GM18907 (cell line): Measurements from ENCODE around the gene PCDHGA1.
"Not testable (repeated sequence)": the region's sequence is repeated elsewhere in the genome, so short reads cannot be mapped to it uniquely, and the experiment has no call there.

ENCODE experiments used
- ATAC-seq: cut with Tn5 transposase; IDR thresholded peaks from one replicate; pipeline ENCODE4 v1.9.1; 2021; ENCODE audit warnings: mild to moderate bottlenecking, moderate library complexity; ENCODE audit not compliant: unreplicated experiment

The PCDHGA1 gene

GRCh38 chr5:141409598-141410306, 79.4 kb downstream of the PCDHGA1 start:
- ATAC-seq = no peak

- no peak for ATAC-seq
Observed at GRCh38 chr5:141411575-141411974, 81.3 kb downstream of the PCDHGA1 start.

GRCh38 chr5:141412854-141413539, 82.7 kb downstream of the PCDHGA1 start, which contains the start of gene PCDHGA10:
Gene PCDHGA10, plus strand, starts transcription at chr5:141412987. Its CDS starts 189 bp downstream, at chr5:141413176.
- peak; percentile 83 for ATAC-seq

- no peak for ATAC-seq
Observed at GRCh38 chr5:141413540-141414069, 83.3 kb downstream of the PCDHGA1 start.

DNA sequence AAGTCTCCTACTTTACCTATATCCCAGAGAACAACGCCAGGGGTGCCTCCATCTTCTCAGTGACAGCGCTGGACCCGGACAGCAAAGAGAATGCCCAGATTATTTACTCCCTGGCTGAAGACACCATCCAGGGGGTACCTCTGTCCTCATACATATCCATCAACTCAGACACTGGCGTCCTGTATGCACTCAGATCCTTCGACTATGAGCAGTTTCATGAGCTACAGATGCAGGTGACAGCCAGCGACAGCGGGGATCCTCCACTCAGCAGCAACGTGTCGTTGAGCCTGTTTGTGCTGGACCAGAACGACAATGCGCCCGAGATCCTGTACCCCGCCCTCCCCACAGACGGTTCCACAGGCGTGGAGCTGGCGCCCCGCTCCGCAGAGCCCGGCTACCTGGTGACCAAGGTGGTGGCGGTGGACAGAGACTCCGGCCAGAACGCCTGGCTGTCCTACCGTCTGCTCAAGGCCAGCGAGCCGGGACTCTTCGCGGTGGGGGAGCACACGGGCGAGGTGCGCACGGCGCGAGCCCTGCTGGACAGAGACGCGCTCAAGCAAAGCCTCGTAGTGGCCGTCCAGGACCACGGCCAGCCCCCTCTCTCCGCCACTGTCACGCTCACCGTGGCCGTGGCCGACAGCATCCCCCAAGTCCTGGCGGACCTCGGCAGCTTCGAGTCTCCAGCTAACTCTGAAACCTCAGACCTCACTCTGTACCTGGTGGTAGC, 84.4 kb downstream of the PCDHGA1 start:
- not testable (repeated sequence) for ATAC-seq

GRCh38 chr5:141415275-141415618, 84.9 kb downstream of the PCDHGA1 start:
- ATAC-seq = not testable (repeated sequence)

GRCh38 chr5:141417494-141418172, 87.3 kb downstream of the PCDHGA1 start, which contains the start of gene PCDHGB7:
Gene PCDHGB7, plus strand, starts transcription at chr5:141417677. Its CDS starts 183 bp downstream, at chr5:141417860.
- ATAC-seq = peak; percentile 79

DNA sequence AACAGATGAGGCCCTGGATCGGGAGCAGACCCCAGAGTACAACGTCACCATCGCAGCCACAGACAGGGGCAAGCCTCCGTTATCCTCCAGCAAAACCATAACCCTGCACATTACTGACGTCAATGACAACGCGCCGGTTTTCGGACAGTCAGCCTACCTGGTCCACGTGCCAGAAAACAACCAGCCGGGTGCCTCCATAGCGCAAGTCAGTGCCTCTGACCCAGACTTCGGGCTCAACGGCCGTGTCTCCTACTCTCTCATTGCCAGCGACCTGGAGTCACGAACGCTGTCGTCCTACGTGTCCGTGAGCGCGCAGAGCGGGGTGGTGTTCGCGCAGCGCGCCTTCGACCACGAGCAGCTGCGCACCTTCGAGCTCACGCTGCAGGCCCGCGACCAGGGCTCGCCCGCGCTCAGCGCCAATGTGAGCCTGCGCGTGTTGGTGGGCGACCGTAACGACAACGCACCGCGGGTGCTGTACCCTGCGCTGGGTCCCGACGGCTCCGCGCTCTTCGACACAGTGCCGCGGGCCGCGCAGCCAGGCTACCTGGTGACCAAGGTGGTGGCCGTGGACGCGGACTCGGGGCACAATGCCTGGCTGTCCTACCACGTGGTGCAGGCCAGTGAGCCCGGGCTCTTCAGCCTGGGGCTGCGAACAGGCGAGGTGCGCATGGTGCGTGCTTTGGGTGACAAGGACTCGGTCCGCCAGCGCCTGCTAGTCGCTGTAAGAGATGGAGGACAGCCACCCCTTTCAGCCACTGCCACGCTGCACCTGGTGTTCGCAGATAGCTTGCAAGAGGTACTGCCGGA, 89.0 kb downstream of the PCDHGA1 start:
- no peak for ATAC-seq

DNA sequence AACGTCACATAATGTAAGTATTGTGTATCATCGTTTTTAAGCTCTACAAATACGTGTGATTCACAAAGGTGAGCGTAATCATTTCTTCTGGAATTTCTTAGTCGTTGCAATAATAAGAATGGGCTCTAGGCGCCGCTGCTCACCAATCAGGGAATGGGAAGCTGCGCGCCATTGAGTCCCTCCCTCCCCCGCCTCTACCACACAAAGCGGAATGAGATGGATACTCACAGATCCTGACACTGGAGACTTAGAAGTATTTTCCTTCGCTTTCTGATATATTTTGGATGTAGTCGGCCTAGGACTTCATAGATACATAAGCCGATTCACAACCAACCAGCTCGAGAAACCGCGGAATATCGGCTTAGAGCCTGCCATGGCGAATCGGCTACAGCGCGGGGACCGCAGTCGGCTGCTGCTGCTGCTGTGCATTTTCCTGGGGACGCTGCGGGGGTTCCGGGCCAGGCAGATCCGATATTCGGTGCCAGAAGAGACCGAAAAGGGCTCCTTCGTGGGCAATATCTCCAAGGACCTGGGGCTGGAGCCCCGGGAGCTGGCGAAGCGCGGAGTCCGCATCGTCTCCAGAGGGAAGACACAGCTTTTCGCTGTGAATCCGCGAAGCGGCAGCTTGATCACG, 90.7 kb downstream of the PCDHGA1 start, which contains the start of gene PCDHGA11:
PCDHGA11 (plus strand) TSS at position 197 of the 634 bp plus-strand sequence; CDS start at position 374, 177 bp downstream.
- peak; percentile 52 for ATAC-seq

- ATAC-seq = no peak
Observed at GRCh38 chr5:141421489-141421855, 91.2 kb downstream of the PCDHGA1 start.

DNA sequence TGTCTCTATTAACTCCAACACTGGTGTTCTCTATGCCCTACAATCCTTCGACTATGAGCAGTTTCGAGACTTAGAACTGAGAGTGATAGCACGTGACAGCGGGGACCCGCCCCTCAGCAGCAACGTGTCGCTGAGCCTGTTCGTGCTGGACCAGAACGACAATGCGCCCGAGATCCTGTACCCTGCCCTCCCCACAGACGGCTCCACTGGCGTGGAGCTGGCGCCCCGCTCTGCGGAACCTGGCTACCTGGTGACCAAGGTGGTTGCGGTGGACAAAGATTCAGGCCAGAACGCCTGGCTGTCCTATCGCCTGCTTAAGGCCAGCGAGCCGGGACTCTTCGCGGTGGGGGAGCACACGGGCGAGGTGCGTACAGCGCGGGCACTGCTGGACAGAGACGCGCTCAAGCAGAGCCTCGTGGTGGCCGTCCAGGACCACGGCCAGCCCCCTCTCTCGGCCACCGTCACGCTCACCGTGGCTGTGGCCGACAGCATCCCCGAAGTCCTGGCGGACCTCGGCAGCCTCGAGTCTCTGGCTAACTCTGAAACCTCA, 92.5 kb downstream of the PCDHGA1 start:
- ATAC-seq = no peak

- no peak for ATAC-seq
Observed at GRCh38 chr5:141427783-141428426, 97.6 kb downstream of the PCDHGA1 start.

DNA sequence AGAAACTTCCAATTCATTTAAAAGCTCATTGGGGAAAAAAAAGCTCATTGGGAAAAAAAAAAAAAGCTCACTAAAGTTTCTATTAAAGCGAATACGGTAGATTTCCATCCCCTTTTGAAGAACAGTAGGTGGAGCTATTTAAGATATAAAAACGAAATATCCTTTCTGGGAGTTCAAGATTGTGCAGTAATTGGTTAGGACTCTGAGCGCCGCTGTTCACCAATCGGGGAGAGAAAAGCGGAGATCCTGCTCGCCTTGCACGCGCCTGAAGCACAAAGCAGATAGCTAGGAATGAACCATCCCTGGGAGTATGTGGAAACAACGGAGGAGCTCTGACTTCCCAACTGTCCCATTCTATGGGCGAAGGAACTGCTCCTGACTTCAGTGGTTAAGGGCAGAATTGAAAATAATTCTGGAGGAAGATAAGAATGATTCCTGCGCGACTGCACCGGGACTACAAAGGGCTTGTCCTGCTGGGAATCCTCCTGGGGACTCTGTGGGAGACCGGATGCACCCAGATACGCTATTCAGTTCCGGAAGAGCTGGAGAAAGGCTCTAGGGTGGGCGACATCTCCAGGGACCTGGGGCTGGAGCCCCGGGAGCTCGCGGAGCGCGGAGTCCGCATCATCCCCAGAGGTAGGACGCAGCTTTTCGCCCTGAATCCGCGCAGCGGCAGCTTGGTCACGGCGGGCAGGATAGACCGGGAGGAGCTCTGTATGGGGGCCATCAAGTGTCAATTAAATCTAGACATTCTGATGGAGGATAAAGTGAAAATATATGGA, 100.2 kb downstream of the PCDHGA1 start, which contains the start of gene PCDHGA12:
PCDHGA12 (plus strand) TSS at position 176 of the 782 bp plus-strand sequence; CDS start at position 429, 253 bp downstream.
- peak; percentile 90 for ATAC-seq

DNA sequence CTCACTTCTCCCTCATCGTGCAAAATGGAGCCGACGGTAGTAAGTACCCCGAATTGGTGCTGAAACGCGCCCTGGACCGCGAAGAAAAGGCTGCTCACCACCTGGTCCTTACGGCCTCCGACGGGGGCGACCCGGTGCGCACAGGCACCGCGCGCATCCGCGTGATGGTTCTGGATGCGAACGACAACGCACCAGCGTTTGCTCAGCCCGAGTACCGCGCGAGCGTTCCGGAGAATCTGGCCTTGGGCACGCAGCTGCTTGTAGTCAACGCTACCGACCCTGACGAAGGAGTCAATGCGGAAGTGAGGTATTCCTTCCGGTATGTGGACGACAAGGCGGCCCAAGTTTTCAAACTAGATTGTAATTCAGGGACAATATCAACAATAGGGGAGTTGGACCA, 101.0 kb downstream of the PCDHGA1 start:
- ATAC-seq = no peak

- ATAC-seq = not testable (repeated sequence)
Observed at GRCh38 chr5:141432308-141432707, 102.0 kb downstream of the PCDHGA1 start.

DNA sequence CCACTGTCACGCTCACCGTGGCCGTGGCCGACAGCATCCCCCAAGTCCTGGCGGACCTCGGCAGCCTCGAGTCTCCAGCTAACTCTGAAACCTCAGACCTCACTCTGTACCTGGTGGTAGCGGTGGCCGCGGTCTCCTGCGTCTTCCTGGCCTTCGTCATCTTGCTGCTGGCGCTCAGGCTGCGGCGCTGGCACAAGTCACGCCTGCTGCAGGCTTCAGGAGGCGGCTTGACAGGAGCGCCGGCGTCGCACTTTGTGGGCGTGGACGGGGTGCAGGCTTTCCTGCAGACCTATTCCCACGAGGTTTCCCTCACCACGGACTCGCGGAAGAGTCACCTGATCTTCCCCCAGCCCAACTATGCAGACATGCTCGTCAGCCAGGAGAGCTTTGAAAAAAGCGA, 102.4 kb downstream of the PCDHGA1 start:
- ATAC-seq = not testable (repeated sequence)

- ATAC-seq = no peak
Observed at GRCh38 chr5:141434006-141434405, 103.7 kb downstream of the PCDHGA1 start.

DNA sequence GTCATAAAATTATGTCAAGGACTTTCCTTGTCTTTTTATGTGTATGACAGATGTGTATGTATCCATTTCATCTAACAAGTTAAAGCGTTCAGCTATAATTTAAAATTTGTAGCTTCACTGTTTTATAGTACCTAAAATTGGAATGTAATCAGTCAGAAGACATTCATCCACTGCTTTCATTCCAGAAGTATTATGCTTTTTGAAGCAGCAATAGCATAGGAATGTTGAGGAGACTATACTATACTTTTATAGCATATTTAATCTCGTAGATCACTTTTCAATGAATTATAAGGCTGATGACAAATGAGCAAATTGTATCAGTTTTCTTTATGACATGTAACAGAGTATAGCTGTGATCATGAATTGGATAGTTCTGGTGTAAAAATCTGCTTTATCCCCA, 106.9 kb downstream of the PCDHGA1 start:
- ATAC-seq = no peak
